Measurements from ENCODE around the gene CDH4. TPM values are rescaled to one million over a fixed set of nuclear protein-coding genes. Genes with fewer than 3 reads are reported as not detected.

Gene CDH4
- total RNA-seq, 2 experiments from 2014 or later, result 0.11 to 0.18 TPM

DNA sequence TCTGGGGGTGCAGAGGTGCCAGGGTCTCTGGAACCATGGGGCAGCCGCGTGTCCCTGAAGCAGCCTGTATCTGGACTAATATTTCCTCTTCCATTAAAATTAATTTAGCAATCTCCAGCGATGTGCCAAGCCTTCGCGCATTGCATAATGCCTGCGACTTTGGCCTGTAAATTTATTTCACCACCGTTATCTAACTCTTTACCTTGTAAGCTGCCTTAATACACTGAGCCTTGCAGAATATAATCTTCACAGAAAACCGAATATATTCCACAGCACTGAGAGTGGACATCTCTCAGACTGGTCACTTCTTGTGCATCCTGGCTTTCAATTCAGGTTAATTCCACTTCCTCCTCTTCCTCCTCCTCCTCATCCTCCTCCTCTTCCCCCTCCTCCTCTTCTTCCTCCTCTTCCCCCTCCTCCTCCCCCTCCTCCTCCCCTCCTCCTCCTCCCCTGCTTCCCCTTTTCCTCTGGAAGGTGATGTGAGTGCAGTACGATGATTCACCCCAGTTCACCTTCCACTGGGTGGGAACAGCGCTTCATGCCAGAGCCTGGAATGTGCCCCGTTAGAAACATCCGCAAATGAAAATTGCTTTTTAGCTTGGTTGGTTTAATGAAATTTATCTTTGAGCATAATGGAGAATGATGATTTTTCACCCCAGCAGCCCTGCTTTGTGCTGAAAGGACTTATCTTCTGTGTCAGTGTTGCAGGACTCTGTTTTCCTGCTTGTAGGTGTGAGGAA, 101.4 kb downstream of the CDH4 start:
- ATAC-seq, result no peak
- Mint-ChIP-seq H3K27ac (no peak overlapping the region), H3K4me3 (no peak overlapping the region), H3K27me3 (peaks cover 1% of the 10 kb centered on the region), H3K36me3 (ENCODE audit: low read depth) (no peaks in the 10 kb centered on the region), H3K9me3 (no peaks in the 10 kb centered on the region), H3K4me1 (ENCODE audit: low read depth) (no peaks in the 10 kb centered on the region)
- TF ChIP-seq, protein P1, sequence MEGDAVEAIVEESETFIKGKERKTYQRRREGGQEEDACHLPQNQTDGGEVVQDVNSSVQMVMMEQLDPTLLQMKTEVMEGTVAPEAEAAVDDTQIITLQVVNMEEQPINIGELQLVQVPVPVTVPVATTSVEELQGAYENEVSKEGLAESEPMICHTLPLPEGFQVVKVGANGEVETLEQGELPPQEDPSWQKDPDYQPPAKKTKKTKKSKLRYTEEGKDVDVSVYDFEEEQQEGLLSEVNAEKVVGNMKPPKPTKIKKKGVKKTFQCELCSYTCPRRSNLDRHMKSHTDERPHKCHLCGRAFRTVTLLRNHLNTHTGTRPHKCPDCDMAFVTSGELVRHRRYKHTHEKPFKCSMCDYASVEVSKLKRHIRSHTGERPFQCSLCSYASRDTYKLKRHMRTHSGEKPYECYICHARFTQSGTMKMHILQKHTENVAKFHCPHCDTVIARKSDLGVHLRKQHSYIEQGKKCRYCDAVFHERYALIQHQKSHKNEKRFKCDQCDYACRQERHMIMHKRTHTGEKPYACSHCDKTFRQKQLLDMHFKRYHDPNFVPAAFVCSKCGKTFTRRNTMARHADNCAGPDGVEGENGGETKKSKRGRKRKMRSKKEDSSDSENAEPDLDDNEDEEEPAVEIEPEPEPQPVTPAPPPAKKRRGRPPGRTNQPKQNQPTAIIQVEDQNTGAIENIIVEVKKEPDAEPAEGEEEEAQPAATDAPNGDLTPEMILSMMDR (IDR thresholded peaks at IDR 0.05), result no peak
- intact Hi-C loops (cut with micrococcal nuclease), result no loop called here
- no peak for DNase-seq
- ChIA-PET POLR2A (no interaction called here), CTCF (no interaction called here)

DNA sequence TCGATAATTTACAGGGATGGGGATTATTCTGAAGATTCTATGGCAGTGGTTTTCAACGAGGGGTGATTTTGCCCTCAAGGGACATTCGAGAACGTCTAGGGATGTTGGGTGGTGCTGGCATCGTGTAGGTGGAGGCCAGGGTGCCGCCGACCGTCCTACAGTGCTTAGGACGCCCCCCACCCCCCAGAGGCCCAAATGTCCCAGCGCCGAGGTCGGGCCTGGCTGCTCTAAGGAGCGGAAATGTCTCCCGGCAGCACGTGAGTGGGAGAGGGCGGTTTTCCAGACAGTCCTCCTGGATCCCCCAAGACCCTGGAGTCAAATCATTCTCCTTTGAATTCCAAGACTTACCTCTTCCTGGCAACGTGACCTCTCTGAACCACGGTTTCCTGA, 101.9 kb downstream of the CDH4 start:
- H3K27me3 Mint-ChIP-seq, result peaks cover 1% of the 10 kb centered on the region
- H3K4me1 Mint-ChIP-seq (ENCODE audit: low read depth), result no peaks in the 10 kb centered on the region
- H3K36me3 Mint-ChIP-seq (ENCODE audit: low read depth), result no peaks in the 10 kb centered on the region

DNA sequence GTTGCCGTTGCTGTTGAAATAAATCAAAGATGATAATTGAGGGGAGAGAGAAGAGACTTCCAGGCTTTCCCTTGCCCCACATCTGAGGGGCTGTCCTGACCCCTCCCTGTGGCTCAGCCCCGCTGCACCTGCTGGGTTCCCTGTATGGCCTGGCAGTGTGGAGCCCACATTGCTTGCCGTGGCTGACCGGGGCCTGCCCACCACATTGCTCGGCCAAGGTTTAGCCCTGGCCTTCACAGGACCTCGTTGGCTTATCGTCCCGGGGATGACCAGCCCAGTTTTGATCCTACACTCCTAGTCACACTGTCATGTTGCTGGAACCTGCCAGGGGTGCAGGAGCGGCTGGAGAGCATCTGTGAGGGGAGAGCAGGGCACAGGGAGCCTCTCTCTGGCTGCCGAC, 102.4 kb downstream of the CDH4 start:
- no peak overlapping the region for H3K4me3 Mint-ChIP-seq
- ChIA-PET CTCF (no interaction called here), POLR2A (no interaction called here)
- TF ChIP-seq, protein P1 (IDR thresholded peaks at IDR 0.05), result no peak
- no peak for DNase-seq
- no peaks in the 10 kb centered on the region for H3K9me3 Mint-ChIP-seq
- H3K36me3 Mint-ChIP-seq (ENCODE audit: low read depth), result no peaks in the 10 kb centered on the region
- H3K27me3 Mint-ChIP-seq, result peaks cover 1% of the 10 kb centered on the region
- intact Hi-C loops (cut with micrococcal nuclease), result no loop called here
- ATAC-seq, result no peak
- H3K27ac Mint-ChIP-seq, result no peak overlapping the region
- no peaks in the 10 kb centered on the region for H3K4me1 Mint-ChIP-seq (ENCODE audit: low read depth)

More for the DNA sequence above, 101.9 kb downstream of the CDH4 start:
- POLR2A ChIA-PET, result no interaction called here
- CTCF ChIA-PET, result no interaction called here
- intact Hi-C loops (cut with micrococcal nuclease), result no loop called here
- Mint-ChIP-seq H3K9me3 (no peaks in the 10 kb centered on the region), H3K4me3 (no peak overlapping the region), H3K27ac (no peak overlapping the region)
- DNase-seq (no peak), ATAC-seq (no peak)
- TF ChIP-seq, protein P1 (IDR thresholded peaks at IDR 0.05), result no peak

DNA sequence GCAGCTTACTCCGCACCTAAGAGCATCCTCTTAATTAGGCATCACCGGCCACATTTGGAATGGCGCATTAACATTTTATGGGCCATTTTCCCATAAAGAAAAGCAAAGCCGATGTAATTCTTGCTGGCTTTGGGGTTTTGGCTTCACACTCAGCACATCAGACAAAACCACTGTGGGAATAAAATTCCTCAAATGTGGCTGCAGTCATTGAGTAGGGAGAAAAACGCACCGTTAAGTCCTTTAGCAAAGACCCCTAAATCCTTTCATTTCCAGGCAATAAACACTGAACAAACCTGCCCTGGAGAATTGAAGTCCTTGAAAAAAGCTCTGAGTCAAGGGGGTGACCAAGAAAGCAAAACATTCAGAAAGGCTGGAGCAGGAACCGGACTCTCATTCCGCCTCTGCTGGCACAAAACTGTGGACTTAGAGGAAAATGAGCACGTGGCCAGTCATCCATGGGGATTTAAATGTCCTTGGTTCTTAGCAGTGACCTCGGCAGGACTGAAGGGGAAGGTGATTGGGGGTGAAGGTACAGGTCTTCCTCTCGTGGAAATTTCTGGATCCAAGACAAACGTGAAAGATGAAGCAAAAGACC, 102.9 kb downstream of the CDH4 start:
- no peaks in the 10 kb centered on the region for H3K36me3 Mint-ChIP-seq (ENCODE audit: low read depth)
- H3K27me3 Mint-ChIP-seq, result peaks cover 1% of the 10 kb centered on the region
- CTCF ChIA-PET, result no interaction called here
- no peak overlapping the region for H3K4me3 Mint-ChIP-seq
- intact Hi-C loops (cut with micrococcal nuclease), result no loop called here
- H3K27ac Mint-ChIP-seq, result no peak overlapping the region
- no peaks in the 10 kb centered on the region for H3K4me1 Mint-ChIP-seq (ENCODE audit: low read depth)
- H3K9me3 Mint-ChIP-seq, result no peaks in the 10 kb centered on the region
- no peak for DNase-seq
- POLR2A ChIA-PET, result no interaction called here
- ATAC-seq, result no peak
- TF ChIP-seq, protein P1 (IDR thresholded peaks at IDR 0.05), result no peak

DNA sequence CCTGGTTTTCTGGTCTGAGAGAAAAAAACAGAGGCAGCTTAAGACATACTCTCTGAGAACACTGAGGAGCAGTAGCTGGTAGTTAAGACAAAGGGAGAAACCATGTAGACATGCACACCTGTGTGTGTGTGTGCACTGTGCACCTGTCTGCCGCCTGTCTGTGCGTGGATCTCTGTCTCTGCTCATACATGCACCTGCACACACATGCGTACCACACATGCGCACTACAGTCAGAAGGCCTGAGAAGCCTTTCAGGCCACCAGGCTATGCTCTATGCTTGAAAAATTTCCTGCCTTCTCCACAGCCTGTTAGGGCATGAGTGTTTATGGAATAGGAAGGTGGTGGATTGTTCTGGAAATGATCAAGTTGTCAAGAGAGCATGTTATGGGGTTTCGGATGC, 103.5 kb downstream of the CDH4 start:
- Mint-ChIP-seq H3K9me3 (no peaks in the 10 kb centered on the region), H3K36me3 (ENCODE audit: low read depth) (no peaks in the 10 kb centered on the region), H3K4me1 (ENCODE audit: low read depth) (no peaks in the 10 kb centered on the region), H3K27ac (no peak overlapping the region), H3K27me3 (peaks cover 1% of the 10 kb centered on the region), H3K4me3 (no peak overlapping the region)
- POLR2A ChIA-PET, result no interaction called here
- DNase-seq, result no peak
- intact Hi-C loops (cut with micrococcal nuclease), result no loop called here
- no peak for ATAC-seq
- CTCF ChIA-PET, result no interaction called here
- TF ChIP-seq, protein P1 (IDR thresholded peaks at IDR 0.05), result no peak
